HG02763 (cell line): ENCODE measurements around the gene ZNF608.

Source experiments
- ATAC-seq: cut with Tn5 transposase; IDR thresholded peaks from one replicate; pipeline ENCODE4 v1.9.1; 2021; ENCODE audit warnings: mild to moderate bottlenecking, moderate library complexity; ENCODE audit not compliant: unreplicated experiment

The ZNF608 gene

DNA sequence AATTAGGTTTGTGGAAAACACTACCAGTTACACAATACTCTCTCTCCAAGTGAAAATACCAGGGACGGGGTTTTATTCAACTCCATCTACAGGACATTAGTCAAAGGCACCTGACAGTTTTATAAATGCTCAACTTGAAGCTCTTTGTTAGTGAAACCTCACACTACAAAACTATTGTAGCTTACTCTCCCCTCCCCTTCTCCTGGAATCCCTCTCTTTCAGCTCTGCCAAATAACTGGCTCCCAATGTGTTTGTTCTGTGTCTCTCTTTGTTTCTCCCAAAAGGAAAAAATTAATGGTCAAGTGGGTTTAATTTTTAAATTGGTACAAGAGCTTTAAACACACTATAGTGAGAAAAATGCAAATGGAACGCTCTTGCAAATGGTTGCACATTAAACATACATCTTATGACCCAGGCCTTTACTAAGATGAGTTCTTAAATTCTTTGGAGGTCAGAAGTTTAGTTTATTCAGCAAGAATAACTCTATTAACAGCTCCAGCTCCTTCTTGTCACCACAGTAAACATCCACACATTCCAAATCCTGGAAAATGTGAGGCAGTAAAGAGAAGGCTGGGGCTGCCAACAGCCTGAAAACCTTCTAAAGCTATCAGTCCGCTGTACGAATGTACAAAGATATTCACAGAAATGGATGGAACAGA, 48.4 kb downstream of the ZNF608 start:
- ATAC-seq = no peak

DNA sequence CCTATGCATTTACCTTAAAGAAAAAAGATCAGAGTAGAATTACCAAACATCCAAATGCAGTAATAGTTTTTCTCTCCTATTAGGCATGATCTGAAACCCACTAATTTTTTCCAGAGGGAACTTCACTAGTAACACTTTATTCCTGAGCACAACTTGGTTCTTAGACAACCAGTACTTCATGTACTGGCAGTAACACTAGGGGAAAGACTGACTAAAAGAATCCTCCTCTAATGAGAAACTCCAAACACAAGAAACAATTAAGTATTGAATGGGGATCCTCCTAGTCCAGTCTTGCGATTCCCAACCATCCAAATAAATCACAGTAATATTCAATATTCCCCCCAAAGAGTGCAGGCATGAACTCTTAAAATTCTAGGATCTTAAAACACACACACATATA, 48.9 kb downstream of the ZNF608 start:
- no peak for ATAC-seq

DNA sequence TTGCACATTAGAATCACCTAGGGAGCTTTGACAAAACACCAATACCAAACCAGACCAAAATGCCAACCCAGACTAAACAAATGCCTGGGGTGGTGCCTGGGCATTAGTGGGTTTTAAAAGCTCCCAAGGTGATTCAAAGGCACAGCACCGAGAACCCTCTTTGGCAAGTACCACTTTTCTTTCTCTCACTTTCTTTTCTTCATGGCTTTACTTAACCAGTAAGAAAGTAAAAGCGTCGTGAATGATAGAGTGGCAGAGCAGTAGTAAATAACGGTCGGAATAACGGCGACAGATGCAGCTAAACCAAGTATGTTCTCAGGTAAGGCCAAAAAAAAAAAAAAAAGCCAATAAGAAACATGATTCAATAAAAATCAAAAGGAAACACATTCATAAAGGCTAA, 49.5 kb downstream of the ZNF608 start:
- no peak for ATAC-seq
